ENCODE results near the gene SRSF10.

The SRSF10 gene

GRCh38 chr1:23922321-23922943, 57.7 kb downstream of the SRSF10 start:
- H3K36me3 ChIP-seq (ENCODE audit: insufficient read depth, low read length) = no peaks in the 10 kb centered on the region
- H3K27me3 ChIP-seq (ENCODE audit: insufficient read depth, low read length) = no peaks in the 10 kb centered on the region
- H3K4me2 ChIP-seq (ENCODE audit: low read length) = no peak overlapping the region
- no peaks in the 10 kb centered on the region for H3K9me2 ChIP-seq (ENCODE audit: low read depth, low read length)
- no peak for TF ChIP-seq CTCF (IDR thresholded peaks at IDR 0.05; ENCODE audit: low read length)
- TF ChIP-seq EZH2 (IDR thresholded peaks at IDR 0.05; ENCODE audit: borderline replicate concordance, low read length) = no peak
- no peak overlapping the region for H3K4me3 ChIP-seq (ENCODE audit: low read depth, low read length, poor library complexity, severe bottlenecking)
- no peaks in the 10 kb centered on the region for H4K20me1 ChIP-seq (ENCODE audit: insufficient read depth, low read length)
- no peak overlapping the region for H2AFZ ChIP-seq (ENCODE audit: low read length)
- peaks cover 21% of the 10 kb centered on the region for H3K4me1 ChIP-seq (ENCODE audit: insufficient read depth, low read length, severe bottlenecking)
- H3K9me3 ChIP-seq (ENCODE audit: low read length) = no peaks in the 10 kb centered on the region
- H3K27ac ChIP-seq (ENCODE audit: low read depth, low read length, poor library complexity, severe bottlenecking) = no peak overlapping the region
- H3K79me2 ChIP-seq (ENCODE audit: insufficient read depth, low read length) = no peaks in the 10 kb centered on the region
- H3K9ac ChIP-seq (ENCODE audit: low read length) = no peak overlapping the region
- H3F3A ChIP-seq (ENCODE audit: insufficient read depth, low read length) = no peaks in the 10 kb centered on the region

GRCh38 chr1:23916209-23917131, 63.7 kb downstream of the SRSF10 start:
- H3K27ac ChIP-seq (ENCODE audit: low read depth, low read length, poor library complexity, severe bottlenecking) = peak overlapping the region; percentile 98
- H3K27me3 ChIP-seq (ENCODE audit: insufficient read depth, low read length) = no peaks in the 10 kb centered on the region
- TF ChIP-seq EZH2 (IDR thresholded peaks at IDR 0.05; ENCODE audit: borderline replicate concordance, low read length) (no peak), CTCF (IDR thresholded peaks at IDR 0.05; ENCODE audit: low read length) (peak; percentile 94)
- H3K4me2 ChIP-seq (ENCODE audit: low read length) = peak overlapping the region; percentile 16; the same call in 1 of the 2 replicates
- no peak overlapping the region for H3K4me3 ChIP-seq (ENCODE audit: low read depth, low read length, poor library complexity, severe bottlenecking)
- H3K9ac ChIP-seq (ENCODE audit: low read length) = no peak overlapping the region; the same call in 1 of the 2 replicates
- H3K36me3 ChIP-seq (ENCODE audit: insufficient read depth, low read length) = no peaks in the 10 kb centered on the region
- peaks cover 8% of the 10 kb centered on the region; the same call in 1 of the 2 replicates for H3F3A ChIP-seq (ENCODE audit: insufficient read depth, low read length)
- no peaks in the 10 kb centered on the region for H3K9me3 ChIP-seq (ENCODE audit: low read length)
- peaks cover 67% of the 10 kb centered on the region for H3K4me1 ChIP-seq (ENCODE audit: insufficient read depth, low read length, severe bottlenecking)
- no peak overlapping the region for H2AFZ ChIP-seq (ENCODE audit: low read length)
- no peaks in the 10 kb centered on the region for H3K9me2 ChIP-seq (ENCODE audit: low read depth, low read length)
- no peaks in the 10 kb centered on the region for H4K20me1 ChIP-seq (ENCODE audit: insufficient read depth, low read length)
- H3K79me2 ChIP-seq (ENCODE audit: insufficient read depth, low read length) = no peaks in the 10 kb centered on the region

- Histone ChIP-seq H3F3A (ENCODE audit: insufficient read depth, low read length) (peaks cover 8% of the 10 kb centered on the region; the same call in 1 of the 2 replicates), H3K79me2 (ENCODE audit: insufficient read depth, low read length) (no peaks in the 10 kb centered on the region), H3K27ac (ENCODE audit: low read depth, low read length, poor library complexity, severe bottlenecking) (peak overlapping the region; percentile 98), H3K4me3 (ENCODE audit: low read depth, low read length, poor library complexity, severe bottlenecking) (no peak overlapping the region), H3K4me2 (ENCODE audit: low read length) (no peak overlapping the region), H3K27me3 (ENCODE audit: insufficient read depth, low read length) (no peaks in the 10 kb centered on the region), H2AFZ (ENCODE audit: low read length) (no peak overlapping the region), H3K9me2 (ENCODE audit: low read depth, low read length) (no peaks in the 10 kb centered on the region), H4K20me1 (ENCODE audit: insufficient read depth, low read length) (no peaks in the 10 kb centered on the region), H3K9ac (ENCODE audit: low read length) (no peak overlapping the region), H3K36me3 (ENCODE audit: insufficient read depth, low read length) (no peaks in the 10 kb centered on the region), H3K4me1 (ENCODE audit: insufficient read depth, low read length, severe bottlenecking) (peaks cover 75% of the 10 kb centered on the region), H3K9me3 (ENCODE audit: low read length) (no peaks in the 10 kb centered on the region)
- TF ChIP-seq CTCF (IDR thresholded peaks at IDR 0.05; ENCODE audit: low read length) (0 out of 2 replicates have a peak, but pooled peaks have one; percentile 7), EZH2 (IDR thresholded peaks at IDR 0.05; ENCODE audit: borderline replicate concordance, low read length) (no peak)
Measured at GRCh38 chr1:23915466-23915865, 64.7 kb downstream of the SRSF10 start.
